Lower leg skin (tissue), 3 donors: ENCODE results near the gene PKMYT1.

Experiments
- CTCF ChIP-seq, 3 donors: fragments of 450-650 bp; IDR thresholded peaks; one replicate each; pipeline ENCODE4 v1.5.1; 2016; ENCODE audit warnings: antibody characterized with exemption in 3 of 3, mild to moderate bottlenecking in 3 of 3, moderate library complexity in 2 of 3
- POLR2A ChIP-seq, 2 donors: fragments of 450-650 bp; IDR thresholded peaks; one replicate each; pipeline ENCODE4 v1.6.1; 2016 to 2017; ENCODE audit warnings: antibody characterized with exemption in 2 of 2, mild to moderate bottlenecking in 1 of 2, moderate library complexity in 1 of 2

GRCh38 chr16:2928796-2929195 lies 51.5 kb downstream of the PKMYT1 start:
- TF ChIP-seq CTCF (IDR thresholded peaks at IDR 0.05) (no peak), POLR2A (IDR thresholded peaks at IDR 0.05) (no peak)
